Ammon's horn (tissue), 1 donor: Measurements from ENCODE around the gene COL23A1.

Experiments used
- DNase-seq: peaks from one replicate; pipeline ENCODE4 v3.0.0-alpha.2; 2016; ENCODE audit warnings: low spot score

Gene COL23A1

GRCh38 chr5:178588769-178589168 is 1.4 kb downstream of the COL23A1 start:
- no peak for DNase-seq

DNA sequence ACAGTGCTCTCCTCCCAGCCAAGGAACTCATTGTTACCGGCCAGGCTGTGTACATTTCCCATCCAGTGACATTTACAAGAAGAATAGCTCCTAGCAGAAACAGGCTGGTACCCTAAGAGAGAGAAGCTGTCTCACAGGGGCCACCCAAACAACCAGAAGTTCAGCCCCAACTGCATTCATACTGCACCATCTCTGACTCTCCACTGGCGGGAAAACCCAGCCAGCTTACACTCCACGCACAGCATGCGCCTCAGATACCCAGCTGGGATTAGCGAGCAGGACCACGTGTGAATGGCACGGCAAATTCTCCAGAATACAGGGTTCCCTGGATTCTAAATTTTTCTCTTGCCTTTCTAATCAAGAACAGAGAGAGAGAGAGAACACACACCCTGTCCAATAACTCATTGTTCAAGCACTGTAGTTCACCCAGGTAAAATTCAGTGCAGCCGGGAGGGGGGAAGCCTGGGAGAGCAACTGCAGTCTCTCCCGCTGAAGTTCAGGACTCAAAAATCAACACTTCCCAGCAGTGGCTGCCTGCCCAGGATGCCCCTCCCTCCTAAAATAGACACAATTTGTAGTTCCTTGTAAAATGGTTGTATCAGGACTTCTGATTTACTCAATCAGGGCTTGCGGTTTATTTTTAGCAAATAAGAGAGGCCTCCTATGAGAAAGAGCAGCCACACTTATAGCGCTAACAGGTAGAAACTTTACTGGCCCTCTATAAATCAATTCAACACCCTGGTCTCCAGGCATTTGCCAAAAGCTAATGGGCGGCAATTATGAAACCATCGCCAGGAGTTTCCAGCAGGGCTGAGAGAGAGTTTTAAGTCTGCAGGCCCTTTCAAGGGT is 2.2 kb downstream of the COL23A1 start:
- no peak for DNase-seq

GRCh38 chr5:178586396-178586795 is 3.8 kb downstream of the COL23A1 start:
- no peak for DNase-seq

DNA sequence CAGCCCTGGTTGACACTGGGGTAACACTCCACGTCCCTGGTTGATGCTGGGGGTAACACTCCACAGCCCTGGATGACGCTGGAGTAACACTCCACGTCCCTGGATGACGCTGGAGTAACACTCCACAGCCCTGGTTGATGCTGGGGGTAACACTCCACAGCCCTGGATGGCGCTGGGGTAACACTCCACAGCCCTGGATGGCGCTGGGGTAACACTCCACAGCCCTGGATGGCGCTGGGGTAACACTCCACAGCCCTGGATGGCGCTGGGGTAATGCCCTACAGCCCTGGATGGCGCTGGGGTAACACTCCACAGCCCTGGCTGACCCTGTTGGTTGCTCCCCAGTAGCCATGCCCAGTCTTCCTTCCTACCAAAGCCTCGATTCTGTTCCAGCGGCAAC is 4.8 kb downstream of the COL23A1 start:
- DNase-seq, result peak; percentile 86

DNA sequence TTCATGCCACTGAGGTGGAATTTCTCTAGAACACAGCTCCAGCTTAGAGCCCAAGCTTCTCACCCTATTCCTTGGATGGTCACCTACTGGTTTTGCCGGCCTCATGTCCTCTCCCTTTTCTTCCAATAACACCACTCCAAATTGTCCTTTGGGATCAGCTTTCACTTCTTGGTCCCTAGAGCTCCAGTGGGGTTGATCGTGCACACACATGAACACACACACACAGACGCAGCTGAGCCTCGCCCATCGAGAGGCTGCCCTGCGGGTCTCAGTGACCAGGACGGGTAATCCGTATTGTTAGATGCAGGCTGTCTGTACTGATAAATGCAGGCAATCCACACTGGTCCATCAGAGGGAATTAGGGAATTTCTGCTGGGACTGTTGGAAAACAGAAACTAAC is 6.9 kb downstream of the COL23A1 start:
- no peak for DNase-seq

GRCh38 chr5:178582291-178582690 is 7.9 kb downstream of the COL23A1 start:
- no peak for DNase-seq

- no peak for DNase-seq
Measured at GRCh38 chr5:178581621-178582020, 8.6 kb downstream of the COL23A1 start.

- DNase-seq, result no peak
Measured at GRCh38 chr5:178580271-178580955, 9.8 kb downstream of the COL23A1 start.

DNA sequence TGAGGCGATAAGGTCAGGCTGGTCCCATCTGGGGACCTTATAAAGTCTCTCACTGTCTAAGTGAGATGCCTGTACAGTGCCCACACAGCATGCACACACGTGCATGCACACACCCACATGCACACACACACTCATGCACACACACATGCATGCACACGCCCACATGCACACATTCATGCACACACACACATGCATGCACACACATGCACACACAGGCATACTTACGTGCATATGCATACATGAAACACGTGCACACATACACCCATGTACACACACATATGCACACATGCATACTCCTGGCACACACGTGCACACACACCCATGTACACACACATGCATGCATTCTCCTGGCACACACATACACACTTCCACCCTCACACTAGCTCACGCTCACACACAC is 12.2 kb downstream of the COL23A1 start:
- no peak for DNase-seq

- DNase-seq, result peak; percentile 33
Measured at GRCh38 chr5:178577376-178577839, 12.8 kb downstream of the COL23A1 start.

- no peak for DNase-seq
Measured at GRCh38 chr5:178576591-178577351, 13.4 kb downstream of the COL23A1 start.

DNA sequence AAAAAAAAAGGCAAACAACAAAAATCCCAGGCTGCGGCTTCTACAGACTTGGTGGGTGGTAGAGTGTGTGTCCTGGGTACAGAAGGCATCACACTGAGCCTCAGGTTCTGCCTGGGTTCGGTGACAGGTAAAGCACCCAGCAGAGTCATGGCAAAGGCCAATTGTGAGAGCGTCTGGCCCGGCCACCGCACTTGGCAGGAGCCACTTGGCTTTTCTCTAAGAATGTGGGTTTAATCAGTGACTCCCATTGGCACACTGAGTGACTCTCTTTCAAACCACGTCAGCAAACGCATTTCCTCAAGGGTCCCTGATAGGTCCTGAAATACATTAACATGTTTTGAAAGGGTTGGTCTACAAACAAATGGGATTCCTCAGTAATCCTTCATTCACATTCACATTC is 17.0 kb downstream of the COL23A1 start:
- no peak for DNase-seq

GRCh38 chr5:178572617-178573016 is 17.6 kb downstream of the COL23A1 start:
- DNase-seq, result no peak

- no peak for DNase-seq
Measured at GRCh38 chr5:178569485-178569884, 20.7 kb downstream of the COL23A1 start.

DNA sequence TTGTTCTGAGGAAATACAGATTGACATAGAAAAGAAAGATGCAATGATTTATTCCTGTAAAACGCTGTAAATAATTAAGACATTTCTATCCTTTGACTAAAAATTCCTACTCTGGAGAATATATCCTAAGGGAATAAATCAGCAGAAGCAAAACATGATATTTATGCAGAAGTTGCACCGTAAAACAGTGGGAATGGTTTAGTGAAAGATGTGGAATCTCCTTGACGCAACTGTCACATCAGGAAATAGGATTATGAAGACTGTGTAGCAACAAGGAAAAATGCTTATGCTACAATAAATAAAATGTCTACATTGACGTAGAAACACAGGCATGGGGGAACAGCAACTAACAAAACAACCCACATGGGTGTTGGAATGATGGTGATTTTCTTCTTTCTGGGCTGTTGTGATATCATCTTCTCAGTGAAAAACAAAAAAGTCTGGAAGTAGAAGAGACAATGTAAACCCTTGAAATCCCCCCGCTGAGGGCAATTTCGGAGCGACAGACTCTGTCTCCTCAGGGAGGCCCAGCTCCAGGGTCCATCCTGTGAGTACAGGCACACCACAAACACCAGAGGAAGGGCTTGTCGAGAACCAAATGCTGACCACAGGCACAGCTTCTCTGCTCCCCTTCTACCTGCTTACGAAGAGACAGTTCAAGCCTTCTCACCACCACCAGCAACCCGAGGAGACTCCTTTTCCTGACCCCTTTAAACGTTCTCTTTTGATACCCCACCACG is 25.2 kb downstream of the COL23A1 start:
- no peak for DNase-seq

- DNase-seq, result no peak
Measured at GRCh38 chr5:178564397-178564796, 25.8 kb downstream of the COL23A1 start.

DNA sequence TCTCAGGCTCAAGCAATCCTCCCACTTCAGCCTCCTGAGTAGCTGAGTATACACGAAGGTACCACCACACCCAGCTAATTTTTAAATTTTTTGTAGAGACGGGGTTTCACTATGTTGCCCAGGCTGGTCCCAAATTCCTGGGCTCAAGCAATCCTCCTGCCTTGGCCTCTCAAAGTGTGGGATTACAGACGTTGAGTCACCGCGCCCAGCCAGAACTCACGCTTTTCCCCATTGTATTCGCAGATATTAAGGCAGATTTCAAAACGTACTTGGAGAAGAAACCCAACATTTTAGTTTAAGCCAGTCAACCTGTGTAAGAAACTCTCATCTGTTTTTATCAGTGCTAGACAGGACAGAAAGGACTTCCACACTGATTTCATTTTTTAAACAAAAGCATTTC is 26.6 kb downstream of the COL23A1 start:
- no peak for DNase-seq

GRCh38 chr5:178561746-178562264 is 28.4 kb downstream of the COL23A1 start:
- DNase-seq, result no peak

DNA sequence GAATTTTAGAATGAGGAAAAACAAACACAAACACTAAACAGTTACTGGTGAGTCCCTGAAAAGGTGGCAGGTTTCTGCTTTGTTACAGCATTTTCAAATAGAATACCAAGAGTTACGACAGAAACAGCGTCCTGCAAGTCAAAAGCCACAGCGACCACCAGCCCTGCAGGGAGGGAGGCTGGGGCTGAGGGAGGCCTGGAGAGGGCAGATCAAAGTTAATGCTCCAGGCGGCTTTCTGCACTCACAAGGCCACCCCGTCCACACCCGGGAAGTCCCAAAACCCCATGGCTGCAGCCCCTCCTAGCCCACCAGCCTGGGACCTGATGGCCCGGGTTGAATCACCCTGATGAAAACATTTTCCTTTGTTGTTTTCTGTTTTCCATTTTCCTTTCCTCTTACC is 29.3 kb downstream of the COL23A1 start:
- no peak for DNase-seq

DNA sequence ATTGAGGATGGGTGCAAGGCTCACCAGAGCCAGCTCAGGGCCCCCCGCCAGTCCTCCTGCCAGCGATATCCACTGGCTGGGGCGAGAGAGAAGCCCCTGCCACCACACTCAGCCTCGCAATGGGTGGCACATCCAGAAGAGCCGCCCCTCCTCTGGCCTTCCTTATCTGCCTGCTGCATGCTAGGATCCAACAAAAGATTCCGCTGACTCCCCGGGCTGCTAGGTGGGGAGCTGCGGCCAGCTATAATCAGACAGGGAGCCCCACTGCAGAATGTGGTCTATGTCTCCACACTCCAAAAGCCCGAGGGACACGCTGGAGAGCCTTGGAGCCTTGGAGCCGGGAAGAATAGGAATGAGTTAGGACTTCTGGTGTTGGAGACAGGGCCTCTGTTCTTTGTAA is 32.8 kb downstream of the COL23A1 start:
- DNase-seq, result no peak

- DNase-seq, result no peak
Measured at GRCh38 chr5:178555771-178556211, 34.4 kb downstream of the COL23A1 start.

- no peak for DNase-seq
Measured at GRCh38 chr5:178555005-178555404, 35.2 kb downstream of the COL23A1 start.
